K562 (cell line): Measurements from ENCODE around the gene LSM11. TPM values are rescaled to one million over a fixed set of nuclear protein-coding genes. Genes with fewer than 3 reads are reported as not detected.
A peak's percentile ranks its signal among the peaks of the same experiment; 100 is the strongest.

Source experiments
- ATF3 ChIP-seq, 2 experiments: fragments of 450-650 bp in 1 of 2; sonication (generic) in 1 of 2; formaldehyde crosslinking in 1 of 2; IDR thresholded peaks in 1 of 2; conservative IDR thresholded peaks in 1 of 2; 2 replicates each; pipeline versions ENCODE4 v1.6.1 to v1.8.1; 2016 to 2023; ENCODE audit warnings: mild to moderate bottlenecking in 2 of 2, moderate library complexity in 2 of 2, inconsistent platforms in 1 of 2, missing genetic modification reagents in 1 of 2
- CBFA2T3 ChIP-seq: fragments of 450-650 bp; IDR thresholded peaks from 2 replicates; pipeline ENCODE4 v1.6.1; 2017
- EGR1 ChIP-seq: fragments of 450-650 bp; conservative IDR thresholded peaks from 2 replicates; pipeline ENCODE4 v1.6.1; 2017; ENCODE audit warnings: mild to moderate bottlenecking
- GATA2 ChIP-seq: sonication (generic); formaldehyde crosslinking; IDR thresholded peaks from 2 replicates; pipeline ENCODE4 v1.4.0; 2020; ENCODE audit warnings: mild to moderate bottlenecking, missing genetic modification reagents
- HDAC1 ChIP-seq, 2 experiments: fragments of 450-650 bp; IDR thresholded peaks; 2 replicates each; pipeline ENCODE4 v1.6.1; 2016 to 2017; ENCODE audit warnings: inconsistent platforms in 1 of 2, mild to moderate bottlenecking in 1 of 2, moderate library complexity in 1 of 2
- KDM5B ChIP-seq: fragments of 200-600 bp; sonication (generic); IDR thresholded peaks from 2 replicates; pipeline ENCODE4 v1.6.1; 2012; ENCODE audit warnings: low read depth, mild to moderate bottlenecking, moderate library complexity, low read length, control low read depth, inconsistent platforms; ENCODE audit not compliant: insufficient replicate concordance
- MIER1 ChIP-seq: fragments of 450-650 bp; IDR thresholded peaks from 2 replicates; pipeline ENCODE4 v1.6.1; 2016; ENCODE audit warnings: antibody characterized with exemption, mild to moderate bottlenecking, low read depth
- MLLT1 ChIP-seq, 2 experiments: fragments of 450-650 bp; IDR thresholded peaks; 2 replicates each; pipeline ENCODE4 v1.6.1; 2016
- NCOA6 ChIP-seq: fragments of 450-650 bp; IDR thresholded peaks from 2 replicates; pipeline ENCODE4 v1.6.1; 2017; ENCODE audit warnings: mild to moderate bottlenecking
- NCOR1 ChIP-seq: fragments of 450-650 bp; IDR thresholded peaks from 2 replicates; pipeline ENCODE4 v1.6.1; 2016; ENCODE audit warnings: mild to moderate bottlenecking, moderate library complexity
- PKNOX1 ChIP-seq: fragments of 450-650 bp; IDR thresholded peaks from 2 replicates; pipeline ENCODE4 v1.6.1; 2016
- PRDM10 ChIP-seq: fragments of 450-650 bp; IDR thresholded peaks from 2 replicates; pipeline ENCODE4 v1.6.1; 2018; ENCODE audit not compliant: partially characterized antibody
- RAD51 ChIP-seq: fragments of 450-650 bp; IDR thresholded peaks from 2 replicates; pipeline ENCODE4 v1.7.1; 2016; ENCODE audit warnings: low read depth, mild to moderate bottlenecking, borderline replicate concordance
- SMARCE1 ChIP-seq: fragments of 450-650 bp; IDR thresholded peaks from 2 replicates; pipeline ENCODE4 v1.7.1; 2016; ENCODE audit warnings: mild to moderate bottlenecking
- TAL1 ChIP-seq: fragments of 450-650 bp; IDR thresholded peaks from 2 replicates; pipeline ENCODE4 v1.6.1; 2016; ENCODE audit warnings: mild to moderate bottlenecking
- ZFX ChIP-seq: sonication (generic); formaldehyde crosslinking; IDR thresholded peaks from 2 replicates; pipeline ENCODE4 v1.8.0; 2022; ENCODE audit warnings: mild to moderate bottlenecking, missing genetic modification reagents, moderate library complexity
- ZNF12 ChIP-seq: sonication (generic); formaldehyde crosslinking; IDR thresholded peaks from 2 replicates; pipeline ENCODE4 v1.4.0; 2020; ENCODE audit warnings: mild to moderate bottlenecking, missing genetic modification reagents
- ZNF282 ChIP-seq: sonication (generic); formaldehyde crosslinking; IDR thresholded peaks from 2 replicates; pipeline ENCODE4 v1.8.1; 2023; ENCODE audit warnings: missing genetic modification reagents
- polyA plus RNA-seq, 8 experiments: library from polyadenylated mRNA; depleted of rRNA in 4 of 8; stranded (reverse) in 5 of 8; unstranded in 3 of 8; fragments of >200 nt; fragmentation: Nextera tagmentation in 2 of 8; fragmentation: Illumina TruSeq in 1 of 8; extraction: Ambion mirVana in 2 of 8; extraction: Trizol in 1 of 8; gene quantifications; 2 replicates each; pipeline versions ENCODE4 v1.2.1 to v1.2.3, GENCODE V29; 2011 to 2014; ENCODE audit warnings: inconsistent platforms in 1 of 8, missing spikeins in 1 of 8
- total RNA-seq, 7 experiments: library from RNA; depleted of rRNA in 6 of 7; stranded (reverse); fragments of >200 nt in 6 of 7; fragmentation: Illumina TruSeq in 2 of 7; extraction: Trizol in 2 of 7; gene quantifications; 2 replicates each; pipeline versions ENCODE4 v1.2.1 to v1.2.3, GENCODE V29; 2011 to 2021; ENCODE audit warnings: low replicate concordance in 1 of 7

LSM11 gene
- total and polyA plus RNA-seq, 9 of the 15 experiments (the other 6 are each of a cell fraction or from before 2014, with no cell fraction given), result 1.8 to 9.4 (median 4.7) TPM

- no peak for TF ChIP-seq ATF3 (IDR thresholded peaks at IDR 0.05)
- no peak for TF ChIP-seq ATF3 (CRISPR knock-in tag; conservative IDR thresholded peaks at IDR 0.05)
- TF ChIP-seq RAD51, result no peak
- TF ChIP-seq MIER1, result peak; percentile 56; the same call in 1 of the 2 replicates
- 0 out of 2 replicates have a peak, but pooled peaks have one; percentile 11 for TF ChIP-seq EGR1
- TF ChIP-seq NCOA6, result peak; percentile 59; the same call in 1 of the 2 replicates
- TF ChIP-seq CBFA2T3, result peak; percentile 92
- peak; percentile 75 for TF ChIP-seq NCOR1
- TF ChIP-seq SMARCE1, result peak; percentile 60; the same call in 1 of the 2 replicates
- 0 out of 4 replicates have a peak, but pooled peaks have one; percentile 30 to 40 for TF ChIP-seq MLLT1 (IDR thresholded peaks at IDR 0.05)
- TF ChIP-seq KDM5B, result peak; percentile 32
- TF ChIP-seq TAL1, result peak; percentile 81
- TF ChIP-seq ZNF282, result no peak
- peak; percentile 61 for TF ChIP-seq PRDM10
- TF ChIP-seq ZNF12 (CRISPR knock-in tag), result no peak
- peak; percentile 54; the same call in 1 of the 2 replicates for TF ChIP-seq ZFX (CRISPR knock-in tag)
- TF ChIP-seq GATA2 (CRISPR knock-in tag), result peak; percentile 57
- TF ChIP-seq PKNOX1, result peak; percentile 26; the same call in 1 of the 2 replicates
- peak in 1 of 2 experiments; percentile 62; a peak in 2 of 4 replicates for TF ChIP-seq HDAC1 (IDR thresholded peaks at IDR 0.05)
Measured at GRCh38 chr5:157744051-157745011, 819 bp downstream of the LSM11 start (continued).
